ENCODE data around the gene IRX3. TPM values are rescaled to one million over a fixed set of nuclear protein-coding genes. Genes with fewer than 3 reads are reported as not detected.
"Not testable (repeated sequence)": the region's sequence is repeated elsewhere in the genome, so short reads cannot be mapped to it uniquely, and the experiment has no call there.

The IRX3 gene
- total RNA-seq, 4 donors from 2014 or later, result 4.0 to 22.6 (median 8.9) TPM

DNA sequence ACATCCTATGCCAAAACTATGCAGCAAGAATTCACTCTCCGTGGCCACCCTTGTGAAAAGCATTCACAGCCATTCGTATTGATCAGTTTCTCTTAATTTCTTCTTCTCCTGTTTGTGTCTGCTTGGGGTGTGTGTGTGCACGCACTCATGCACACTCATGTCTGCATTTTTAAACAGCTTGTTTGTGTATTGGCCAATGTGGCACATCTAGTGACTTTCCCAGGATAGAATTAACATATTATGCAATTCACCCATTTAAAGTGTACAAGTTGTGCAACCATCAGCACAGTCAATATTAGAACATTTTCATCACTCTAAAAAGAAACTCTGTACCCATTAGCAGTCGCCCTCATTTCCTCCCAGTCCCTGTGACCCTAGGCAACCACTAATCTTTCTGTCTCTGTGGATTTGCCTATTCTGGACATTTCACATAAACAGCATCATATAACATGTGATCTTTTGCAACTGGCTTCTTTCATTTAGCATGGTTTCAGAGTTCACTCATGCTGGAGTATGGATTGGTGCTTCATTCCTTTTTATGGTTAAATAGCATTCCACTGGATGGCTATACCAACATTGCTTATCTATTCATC lies 20.1 kb downstream of the IRX3 start:
- intact Hi-C loops (cut with DNase I), result no loop called here
- DNase-seq, result no peak

DNA sequence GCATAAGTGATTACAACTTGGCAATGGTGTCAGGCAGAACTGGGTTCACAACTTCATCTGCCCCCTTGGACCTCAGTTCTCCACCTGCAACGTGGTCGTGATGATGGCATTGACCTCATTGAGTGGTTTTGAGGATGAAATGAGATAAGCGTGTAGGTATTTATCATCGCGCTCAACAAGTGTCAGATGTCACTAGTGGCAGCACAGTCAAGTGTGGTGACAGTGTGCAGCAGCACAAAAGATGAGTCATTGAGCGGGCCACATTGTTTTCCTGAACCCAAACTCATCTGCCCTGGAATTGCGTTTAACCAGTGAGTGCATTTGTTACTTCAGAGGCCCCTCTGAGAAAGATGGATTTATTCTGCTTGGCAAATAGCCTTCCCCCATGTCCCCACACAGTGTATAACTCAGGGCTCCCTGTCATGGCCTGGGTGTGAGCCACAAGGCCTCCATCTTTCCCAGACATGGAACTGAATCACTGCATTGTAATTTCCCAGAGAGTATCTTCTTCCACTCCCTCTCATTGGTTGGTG lies 20.9 kb downstream of the IRX3 start:
- Histone ChIP-seq H3K4me3 (replicated peaks in 1 of 3) (no peak overlapping the region), H3K4me1 (no peaks in the 10 kb centered on the region), H3K27me3 (no peaks in the 10 kb centered on the region), H3K36me3 (no peaks in the 10 kb centered on the region), H3K9me3 (no peaks in the 10 kb centered on the region), H3K27ac (no peak overlapping the region)
- intact Hi-C loops (cut with DNase I), result no loop called here
- TF ChIP-seq CTCF (IDR thresholded peaks at IDR 0.05) (no peak), POLR2A (IDR thresholded peaks at IDR 0.05) (no peak)
- DNase-seq, result no peak
- 83% methylated on average over 7 of the region's 7 CpGs for WGBS, 2 donors

More for the DNA sequence above, 20.1 kb downstream of the IRX3 start:
- H3K9me3 ChIP-seq, result no peaks in the 10 kb centered on the region
- no peak overlapping the region for H3K27ac ChIP-seq
- no peaks in the 10 kb centered on the region for H3K36me3 ChIP-seq
- no peaks in the 10 kb centered on the region for H3K27me3 ChIP-seq
- 81 to 93% methylated on average over 4 of the region's 4 CpGs for WGBS, 2 donors
- TF ChIP-seq CTCF (IDR thresholded peaks at IDR 0.05) (no peak), POLR2A (IDR thresholded peaks at IDR 0.05) (no peak)
- no peaks in the 10 kb centered on the region for H3K4me1 ChIP-seq
- H3K4me3 ChIP-seq (replicated peaks in 1 of 3), result no peak overlapping the region

DNA sequence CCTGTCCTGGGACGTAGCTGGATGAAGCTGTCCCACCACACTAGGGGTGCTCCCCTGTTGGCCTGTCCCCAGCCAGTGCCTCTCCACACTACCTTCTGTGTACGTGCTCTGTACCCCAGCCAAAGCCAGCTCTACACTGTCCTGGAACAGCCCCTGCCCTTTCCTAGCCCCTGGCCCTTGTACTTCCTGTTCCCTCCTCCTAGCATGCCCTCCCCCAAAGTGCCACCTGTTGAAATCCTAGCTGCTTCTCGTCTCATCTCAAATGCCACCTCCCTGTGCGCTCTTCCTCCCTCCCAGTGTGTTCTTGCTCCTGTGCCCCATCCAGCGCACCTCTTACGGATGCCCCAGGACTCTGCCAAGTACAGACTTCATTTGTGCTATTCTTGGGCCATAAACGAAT lies 33.5 kb downstream of the IRX3 start:
- H3K4me3 ChIP-seq (replicated peaks in 1 of 3), result no peak overlapping the region
- no peaks in the 10 kb centered on the region for H3K36me3 ChIP-seq
- no peaks in the 10 kb centered on the region for H3K4me1 ChIP-seq
- TF ChIP-seq CTCF (IDR thresholded peaks at IDR 0.05), result no peak
- TF ChIP-seq POLR2A (IDR thresholded peaks at IDR 0.05), result no peak
- H3K27ac ChIP-seq, result no peak overlapping the region
- WGBS, 2 donors, result 86 to 88% methylated on average over 7 of the region's 7 CpGs
- no peaks in the 10 kb centered on the region for H3K27me3 ChIP-seq
- no peak for DNase-seq
- intact Hi-C loops (cut with DNase I), result no loop called here
- no peaks in the 10 kb centered on the region for H3K9me3 ChIP-seq

GRCh38 chr16:54248863-54249710 lies 37.5 kb downstream of the IRX3 start:
- H3K9me3 ChIP-seq, result no peaks in the 10 kb centered on the region
- H3K4me1 ChIP-seq, result no peaks in the 10 kb centered on the region
- H3K36me3 ChIP-seq, result no peaks in the 10 kb centered on the region
- H3K27ac ChIP-seq, result no peak overlapping the region
- no peak for DNase-seq
- TF ChIP-seq CTCF (IDR thresholded peaks at IDR 0.05), result no peak
- TF ChIP-seq POLR2A (IDR thresholded peaks at IDR 0.05), result no peak
- H3K4me3 ChIP-seq (replicated peaks in 1 of 3), result no peak overlapping the region
- WGBS, 2 donors, result 66 to 75% methylated on average over 7 of the region's 7 CpGs
- H3K27me3 ChIP-seq, result no peaks in the 10 kb centered on the region
- intact Hi-C loops (cut with DNase I), result no loop called here

DNA sequence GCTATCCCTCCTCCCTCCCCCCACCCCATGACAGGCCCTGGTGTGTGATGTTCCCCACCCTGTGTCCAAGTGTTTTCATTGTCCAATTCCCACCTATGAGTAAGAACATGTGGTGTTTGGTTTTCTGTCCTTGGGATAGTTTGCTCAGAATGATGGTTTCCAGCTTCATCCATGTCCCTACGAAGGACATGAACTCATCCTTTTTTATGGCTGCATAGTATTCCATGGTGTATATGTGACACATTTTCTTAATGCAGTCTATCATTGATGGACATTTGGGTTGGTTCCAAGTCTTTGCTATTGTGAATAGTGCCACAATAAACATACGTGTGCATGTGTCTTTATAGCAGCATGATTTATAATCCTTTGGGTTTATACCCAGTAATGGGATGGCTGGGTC lies 38.9 kb downstream of the IRX3 start:
- H3K9me3 ChIP-seq; intact Hi-C loops (cut with DNase I); H3K36me3 ChIP-seq; H3K27ac ChIP-seq; H3K4me1 ChIP-seq; H3K4me3 ChIP-seq (replicated peaks in 1 of 3); H3K27me3 ChIP-seq; DNase-seq: not testable (repeated sequence)
- WGBS, 2 donors, result 88 to 96% methylated on average over 2 of the region's 2 CpGs

All from thyroid gland (tissue), 4 donors.